GM12878 (cell line): ENCODE data around the gene DMWD. TPM values are rescaled to one million over a fixed set of nuclear protein-coding genes. Genes with fewer than 3 reads are reported as not detected.
A peak's percentile ranks its signal among the peaks of the same experiment; 100 is the strongest.

Experiments
- CEBPB ChIP-seq, 2 experiments: fragments of 150-350 bp in 1 of 2; IDR thresholded peaks; 2 replicates each; pipeline ENCODE4 v1.6.1; 2012 to 2014; ENCODE audit warnings: low read depth in 2 of 2, low read length in 2 of 2, borderline replicate concordance in 1 of 2, inconsistent platforms in 1 of 2
- CHD4 ChIP-seq: fragments of 200-600 bp; sonication (generic); IDR thresholded peaks from 2 replicates; pipeline ENCODE4 v1.6.1; 2016; ENCODE audit warnings: mild to moderate bottlenecking
- HCFC1 ChIP-seq: fragments of 150-350 bp; IDR thresholded peaks from 2 replicates; pipeline ENCODE4 v1.6.1; 2014; ENCODE audit warnings: low read length
- HDAC2 ChIP-seq: fragments of 200-600 bp; sonication (generic); IDR thresholded peaks from 2 replicates; pipeline ENCODE4 v1.6.1; 2017
- JUND ChIP-seq: IDR thresholded peaks from 2 replicates; pipeline ENCODE4 v1.6.1; 2012; ENCODE audit warnings: low read depth, mild to moderate bottlenecking, low read length, improper control_type of control experiment, moderate library complexity
- PML ChIP-seq: IDR thresholded peaks from 2 replicates; pipeline ENCODE4 v1.6.1; 2012; ENCODE audit warnings: low read length, inconsistent platforms
- RFX5 ChIP-seq: IDR thresholded peaks from 2 replicates; pipeline ENCODE4 v1.6.1; 2011; ENCODE audit warnings: low read depth, low read length, improper control_type of control experiment
- TARDBP ChIP-seq: IDR thresholded peaks from 2 replicates; pipeline ENCODE4 v1.6.1; 2016; ENCODE audit warnings: borderline replicate concordance
- ZNF274 ChIP-seq: IDR thresholded peaks from one replicate; pipeline ENCODE4 v1.8.0; 2011; ENCODE audit not compliant: insufficient read length, insufficient read depth
- polyA plus RNA-seq, 11 experiments: library from polyadenylated mRNA; depleted of rRNA in 4 of 11; unstranded in 6 of 11; stranded (reverse) in 5 of 11; fragments of >200 nt; fragmentation: Nextera tagmentation in 4 of 11; fragmentation: Illumina TruSeq in 1 of 11; extraction: Ambion mirVana in 4 of 11; extraction: Trizol in 1 of 11; gene quantifications; 1 replicate in 1 of 11; 2 replicates in 10 of 11; pipeline versions ENCODE4 v1.2.1 to v1.2.3, GENCODE V29; 2011 to 2016; ENCODE audit warnings: inconsistent platforms in 2 of 11, missing spikeins in 2 of 11, low read depth in 1 of 11
- total RNA-seq, 4 experiments: library from RNA; depleted of rRNA in 3 of 4; stranded (reverse); fragments of >200 nt in 3 of 4; fragmentation: Illumina TruSeq in 1 of 4; extraction: Trizol in 1 of 4; gene quantifications; 2 replicates each; pipeline versions ENCODE4 v1.2.1 to v1.2.3, GENCODE V29; 2013 to 2021
- TF ChIP-seq, protein P1 (sequence below): fragments of 450-650 bp; IDR thresholded peaks from 2 replicates; pipeline ENCODE4 v1.6.1; 2016; ENCODE audit warnings: mild to moderate bottlenecking
- TF ChIP-seq, protein P2 (sequence below): IDR thresholded peaks from 2 replicates; pipeline ENCODE4 v1.6.1; 2011; ENCODE audit warnings: borderline replicate concordance, low read depth, mild to moderate bottlenecking, moderate library complexity, low read length; ENCODE audit not compliant: insufficient read depth, poor library complexity, severe bottlenecking
- TF ChIP-seq, protein P3 (sequence below): fragments of 450-650 bp; conservative IDR thresholded peaks from 2 replicates; pipeline ENCODE4 v1.6.1; 2017; ENCODE audit warnings: mild to moderate bottlenecking, moderate library complexity
- TF ChIP-seq, protein P4 (sequence below): fragments of 450-650 bp; IDR thresholded peaks from 2 replicates; pipeline ENCODE4 v1.6.1; 2016; ENCODE audit warnings: mild to moderate bottlenecking
- TF ChIP-seq, protein P5 (sequence below): fragments of 450-650 bp; formaldehyde crosslinking; IDR thresholded peaks from 2 replicates; pipeline ENCODE4 v1.4.0; 2020; ENCODE audit warnings: mild to moderate bottlenecking, moderate library complexity
- TF ChIP-seq, protein P6 (sequence below): IDR thresholded peaks from 2 replicates; pipeline ENCODE4 v1.6.1; 2012; ENCODE audit warnings: low read length, inconsistent platforms

The DMWD gene
- total and polyA plus RNA-seq, 10 of the 15 experiments (the other 5 are each of a cell fraction or from before 2014, with no cell fraction given) = 3.5 to 56.0 (median 11.6) TPM

DNA sequence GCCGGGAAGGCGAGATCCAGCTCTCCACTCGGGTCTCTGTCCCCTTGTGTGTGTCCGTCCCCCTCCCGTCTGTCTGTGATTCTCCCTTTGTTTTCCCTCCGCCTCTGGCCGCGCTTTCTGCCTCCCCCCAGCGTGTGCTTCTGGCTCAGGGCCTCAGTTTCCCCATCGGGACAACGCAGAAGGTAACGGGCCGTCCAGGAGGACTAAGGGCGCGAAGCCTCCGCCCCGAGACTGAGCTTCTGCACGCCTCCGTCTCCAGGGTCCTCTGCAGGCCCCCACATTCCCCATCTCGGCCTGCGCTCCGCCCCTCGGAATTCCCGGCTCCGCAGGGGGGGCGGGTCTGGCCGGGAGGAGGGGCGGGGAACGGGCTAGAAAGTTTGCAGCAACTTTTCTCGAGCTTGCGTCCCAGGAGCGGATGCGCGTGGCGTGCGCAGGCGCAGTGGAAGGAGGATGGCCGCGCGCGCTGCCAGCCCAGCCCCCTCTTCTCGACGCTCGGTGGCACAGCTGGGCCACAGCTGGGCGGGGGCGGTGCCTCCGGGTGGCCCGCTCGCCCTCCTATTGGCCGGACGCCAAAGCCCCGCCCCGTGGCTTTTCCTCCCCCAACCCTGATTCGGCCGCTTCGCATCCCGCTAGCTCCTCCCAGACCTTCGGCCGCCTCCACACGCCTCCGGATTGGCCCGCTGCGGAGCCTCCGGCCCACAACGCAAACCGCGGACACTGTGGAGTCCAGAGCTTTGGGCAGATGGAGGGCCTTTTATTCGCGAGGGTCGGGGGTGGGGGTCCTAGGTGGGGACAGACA, 23.5 kb downstream of the DMWD start, which contains the start of gene SIX5 (continued):
- no peak for TF ChIP-seq CHD4
- TF ChIP-seq, protein P1, sequence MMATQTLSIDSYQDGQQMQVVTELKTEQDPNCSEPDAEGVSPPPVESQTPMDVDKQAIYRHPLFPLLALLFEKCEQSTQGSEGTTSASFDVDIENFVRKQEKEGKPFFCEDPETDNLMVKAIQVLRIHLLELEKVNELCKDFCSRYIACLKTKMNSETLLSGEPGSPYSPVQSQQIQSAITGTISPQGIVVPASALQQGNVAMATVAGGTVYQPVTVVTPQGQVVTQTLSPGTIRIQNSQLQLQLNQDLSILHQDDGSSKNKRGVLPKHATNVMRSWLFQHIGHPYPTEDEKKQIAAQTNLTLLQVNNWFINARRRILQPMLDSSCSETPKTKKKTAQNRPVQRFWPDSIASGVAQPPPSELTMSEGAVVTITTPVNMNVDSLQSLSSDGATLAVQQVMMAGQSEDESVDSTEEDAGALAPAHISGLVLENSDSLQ = no peak
- TF ChIP-seq, protein P2, sequence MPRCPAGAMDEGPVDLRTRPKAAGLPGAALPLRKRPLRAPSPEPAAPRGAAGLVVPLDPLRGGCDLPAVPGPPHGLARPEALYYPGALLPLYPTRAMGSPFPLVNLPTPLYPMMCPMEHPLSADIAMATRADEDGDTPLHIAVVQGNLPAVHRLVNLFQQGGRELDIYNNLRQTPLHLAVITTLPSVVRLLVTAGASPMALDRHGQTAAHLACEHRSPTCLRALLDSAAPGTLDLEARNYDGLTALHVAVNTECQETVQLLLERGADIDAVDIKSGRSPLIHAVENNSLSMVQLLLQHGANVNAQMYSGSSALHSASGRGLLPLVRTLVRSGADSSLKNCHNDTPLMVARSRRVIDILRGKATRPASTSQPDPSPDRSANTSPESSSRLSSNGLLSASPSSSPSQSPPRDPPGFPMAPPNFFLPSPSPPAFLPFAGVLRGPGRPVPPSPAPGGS = peak; percentile 93
- peak; percentile 74 for TF ChIP-seq RFX5
- 0 out of 2 replicates have a peak, but pooled peaks have one; percentile 31 for TF ChIP-seq HCFC1
- TF ChIP-seq CEBPB (IDR thresholded peaks at IDR 0.05; ENCODE audit: borderline replicate concordance in 1 of 2, low read depth in 2 of 2, low read length in 2 of 2) = no peak
- TF ChIP-seq, protein P3, sequence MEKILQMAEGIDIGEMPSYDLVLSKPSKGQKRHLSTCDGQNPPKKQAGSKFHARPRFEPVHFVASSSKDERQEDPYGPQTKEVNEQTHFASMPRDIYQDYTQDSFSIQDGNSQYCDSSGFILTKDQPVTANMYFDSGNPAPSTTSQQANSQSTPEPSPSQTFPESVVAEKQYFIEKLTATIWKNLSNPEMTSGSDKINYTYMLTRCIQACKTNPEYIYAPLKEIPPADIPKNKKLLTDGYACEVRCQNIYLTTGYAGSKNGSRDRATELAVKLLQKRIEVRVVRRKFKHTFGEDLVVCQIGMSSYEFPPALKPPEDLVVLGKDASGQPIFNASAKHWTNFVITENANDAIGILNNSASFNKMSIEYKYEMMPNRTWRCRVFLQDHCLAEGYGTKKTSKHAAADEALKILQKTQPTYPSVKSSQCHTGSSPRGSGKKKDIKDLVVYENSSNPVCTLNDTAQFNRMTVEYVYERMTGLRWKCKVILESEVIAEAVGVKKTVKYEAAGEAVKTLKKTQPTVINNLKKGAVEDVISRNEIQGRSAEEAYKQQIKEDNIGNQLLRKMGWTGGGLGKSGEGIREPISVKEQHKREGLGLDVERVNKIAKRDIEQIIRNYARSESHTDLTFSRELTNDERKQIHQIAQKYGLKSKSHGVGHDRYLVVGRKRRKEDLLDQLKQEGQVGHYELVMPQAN = peak; percentile 89
- no peak for TF ChIP-seq HDAC2
- TF ChIP-seq PML = 0 out of 2 replicates have a peak, but pooled peaks have one; percentile 47
- no peak for TF ChIP-seq ZNF274
- TF ChIP-seq JUND = no peak
- TF ChIP-seq, protein P4, sequence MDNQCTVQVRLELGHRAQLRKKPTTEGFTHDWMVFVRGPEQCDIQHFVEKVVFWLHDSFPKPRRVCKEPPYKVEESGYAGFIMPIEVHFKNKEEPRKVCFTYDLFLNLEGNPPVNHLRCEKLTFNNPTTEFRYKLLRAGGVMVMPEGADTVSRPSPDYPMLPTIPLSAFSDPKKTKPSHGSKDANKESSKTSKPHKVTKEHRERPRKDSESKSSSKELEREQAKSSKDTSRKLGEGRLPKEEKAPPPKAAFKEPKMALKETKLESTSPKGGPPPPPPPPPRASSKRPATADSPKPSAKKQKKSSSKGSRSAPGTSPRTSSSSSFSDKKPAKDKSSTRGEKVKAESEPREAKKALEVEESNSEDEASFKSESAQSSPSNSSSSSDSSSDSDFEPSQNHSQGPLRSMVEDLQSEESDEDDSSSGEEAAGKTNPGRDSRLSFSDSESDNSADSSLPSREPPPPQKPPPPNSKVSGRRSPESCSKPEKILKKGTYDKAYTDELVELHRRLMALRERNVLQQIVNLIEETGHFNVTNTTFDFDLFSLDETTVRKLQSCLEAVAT = peak; percentile 35
- TF ChIP-seq, protein P5, sequence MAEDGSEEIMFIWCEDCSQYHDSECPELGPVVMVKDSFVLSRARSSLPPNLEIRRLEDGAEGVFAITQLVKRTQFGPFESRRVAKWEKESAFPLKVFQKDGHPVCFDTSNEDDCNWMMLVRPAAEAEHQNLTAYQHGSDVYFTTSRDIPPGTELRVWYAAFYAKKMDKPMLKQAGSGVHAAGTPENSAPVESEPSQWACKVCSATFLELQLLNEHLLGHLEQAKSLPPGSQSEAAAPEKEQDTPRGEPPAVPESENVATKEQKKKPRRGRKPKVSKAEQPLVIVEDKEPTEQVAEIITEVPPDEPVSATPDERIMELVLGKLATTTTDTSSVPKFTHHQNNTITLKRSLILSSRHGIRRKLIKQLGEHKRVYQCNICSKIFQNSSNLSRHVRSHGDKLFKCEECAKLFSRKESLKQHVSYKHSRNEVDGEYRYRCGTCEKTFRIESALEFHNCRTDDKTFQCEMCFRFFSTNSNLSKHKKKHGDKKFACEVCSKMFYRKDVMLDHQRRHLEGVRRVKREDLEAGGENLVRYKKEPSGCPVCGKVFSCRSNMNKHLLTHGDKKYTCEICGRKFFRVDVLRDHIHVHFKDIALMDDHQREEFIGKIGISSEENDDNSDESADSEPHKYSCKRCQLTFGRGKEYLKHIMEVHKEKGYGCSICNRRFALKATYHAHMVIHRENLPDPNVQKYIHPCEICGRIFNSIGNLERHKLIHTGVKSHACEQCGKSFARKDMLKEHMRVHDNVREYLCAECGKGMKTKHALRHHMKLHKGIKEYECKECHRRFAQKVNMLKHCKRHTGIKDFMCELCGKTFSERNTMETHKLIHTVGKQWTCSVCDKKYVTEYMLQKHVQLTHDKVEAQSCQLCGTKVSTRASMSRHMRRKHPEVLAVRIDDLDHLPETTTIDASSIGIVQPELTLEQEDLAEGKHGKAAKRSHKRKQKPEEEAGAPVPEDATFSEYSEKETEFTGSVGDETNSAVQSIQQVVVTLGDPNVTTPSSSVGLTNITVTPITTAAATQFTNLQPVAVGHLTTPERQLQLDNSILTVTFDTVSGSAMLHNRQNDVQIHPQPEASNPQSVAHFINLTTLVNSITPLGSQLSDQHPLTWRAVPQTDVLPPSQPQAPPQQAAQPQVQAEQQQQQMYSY (CRISPR knock-in tag) = no peak
- TF ChIP-seq, protein P6, sequence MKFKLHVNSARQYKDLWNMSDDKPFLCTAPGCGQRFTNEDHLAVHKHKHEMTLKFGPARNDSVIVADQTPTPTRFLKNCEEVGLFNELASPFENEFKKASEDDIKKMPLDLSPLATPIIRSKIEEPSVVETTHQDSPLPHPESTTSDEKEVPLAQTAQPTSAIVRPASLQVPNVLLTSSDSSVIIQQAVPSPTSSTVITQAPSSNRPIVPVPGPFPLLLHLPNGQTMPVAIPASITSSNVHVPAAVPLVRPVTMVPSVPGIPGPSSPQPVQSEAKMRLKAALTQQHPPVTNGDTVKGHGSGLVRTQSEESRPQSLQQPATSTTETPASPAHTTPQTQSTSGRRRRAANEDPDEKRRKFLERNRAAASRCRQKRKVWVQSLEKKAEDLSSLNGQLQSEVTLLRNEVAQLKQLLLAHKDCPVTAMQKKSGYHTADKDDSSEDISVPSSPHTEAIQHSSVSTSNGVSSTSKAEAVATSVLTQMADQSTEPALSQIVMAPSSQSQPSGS = no peak
- TF ChIP-seq TARDBP = 0 out of 2 replicates have a peak, but pooled peaks have one; percentile 47
